ENCODE results near the gene ZNF335. TPM values are rescaled to one million over a fixed set of nuclear protein-coding genes. Genes with fewer than 3 reads are reported as not detected.

The ZNF335 gene
- total and polyA plus RNA-seq, 2 of the 13 experiments (the other 11 are each of a cell fraction or from before 2014, with no cell fraction given): 9.7 to 13.7 TPM

GRCh38 chr20:46014517-46015396 lies 42.8 kb upstream of the ZNF335 start (continued):
- TF ChIP-seq ZBTB2 (CRISPR knock-in tag; IDR thresholded peaks at IDR 0.05; ENCODE audit: low read depth): no peak
- TF ChIP-seq RBAK (CRISPR knock-in tag; IDR thresholded peaks at IDR 0.05): no peak
- peak; percentile 7; the same call in 1 of the 2 replicates for TF ChIP-seq LCORL (IDR thresholded peaks at IDR 0.05)
- peak; percentile 56; the same call in 1 of the 2 replicates for TF ChIP-seq LCORL (CRISPR knock-in tag; IDR thresholded peaks at IDR 0.05)
- TF ChIP-seq ZSCAN25 (CRISPR knock-in tag; IDR thresholded peaks at IDR 0.05): no peak
- TF ChIP-seq MTF1 (CRISPR knock-in tag; IDR thresholded peaks at IDR 0.05): no peak
- no peak for TF ChIP-seq TBP (CRISPR knock-in tag; IDR thresholded peaks at IDR 0.05)
- peak; percentile 65; the same call in 1 of the 2 replicates for TF ChIP-seq ZNF710 (CRISPR knock-in tag; IDR thresholded peaks at IDR 0.05; ENCODE audit: borderline replicate concordance)
- TF ChIP-seq CHD4 (IDR thresholded peaks at IDR 0.05; ENCODE audit: borderline replicate concordance, low read length): no peak
- no peak; the same call in 1 of the 2 replicates for TF ChIP-seq ZNF337 (CRISPR knock-in tag; IDR thresholded peaks at IDR 0.05; ENCODE audit: borderline replicate concordance, low read depth)
- no peak for TF ChIP-seq ZNF577 (CRISPR knock-in tag; IDR thresholded peaks at IDR 0.05; ENCODE audit: borderline replicate concordance, low read depth)
- no peak; the same call in 1 of the 2 replicates for TF ChIP-seq RCOR2 (CRISPR knock-in tag; IDR thresholded peaks at IDR 0.05)
- TF ChIP-seq MZF1 (CRISPR knock-in tag; IDR thresholded peaks at IDR 0.05; ENCODE audit: borderline replicate concordance): no peak
- TF ChIP-seq HNRNPK (IDR thresholded peaks at IDR 0.05; ENCODE audit: low read depth, low read length, poor library complexity, severe bottlenecking): no peak
- no peak for TF ChIP-seq RNF2 (conservative IDR thresholded peaks at IDR 0.05; ENCODE audit: low read depth)
- no peak for TF ChIP-seq NFKBIZ (CRISPR knock-in tag; IDR thresholded peaks at IDR 0.05)
- TF ChIP-seq ZNF441 (CRISPR knock-in tag; IDR thresholded peaks at IDR 0.05; ENCODE audit: borderline replicate concordance): no peak
- TF ChIP-seq MEIS2 (CRISPR knock-in tag; IDR thresholded peaks at IDR 0.05): 0 out of 2 replicates have a peak, but pooled peaks have one; percentile 39
- no peak for TF ChIP-seq ZNF614 (CRISPR knock-in tag; IDR thresholded peaks at IDR 0.05; ENCODE audit: borderline replicate concordance)
- no peak for TF ChIP-seq BCLAF1 (IDR thresholded peaks at IDR 0.05)
- TF ChIP-seq FUBP1 (CRISPR knock-in tag; IDR thresholded peaks at IDR 0.05; ENCODE audit: borderline replicate concordance): 0 out of 2 replicates have a peak, but pooled peaks have one; percentile 93

Measured in HepG2 (cell line).